Urothelium cell line (cell line): ENCODE measurements around the gene GMFB.
"Not testable (repeated sequence)": the region's sequence is repeated elsewhere in the genome, so short reads cannot be mapped to it uniquely, and the experiment has no call there.

Source experiments
- DNase-seq: peaks from one replicate; pipeline ENCODE4 v3.0.0; 2011; ENCODE audit warnings: low spot score, mixed read lengths
- FAIRE-seq: peaks from 2 replicates; lab custom pipeline; 2011; peaks lifted over from hg19 to GRCh38; lab: Jason Lieb, UNC

The GMFB gene

DNA sequence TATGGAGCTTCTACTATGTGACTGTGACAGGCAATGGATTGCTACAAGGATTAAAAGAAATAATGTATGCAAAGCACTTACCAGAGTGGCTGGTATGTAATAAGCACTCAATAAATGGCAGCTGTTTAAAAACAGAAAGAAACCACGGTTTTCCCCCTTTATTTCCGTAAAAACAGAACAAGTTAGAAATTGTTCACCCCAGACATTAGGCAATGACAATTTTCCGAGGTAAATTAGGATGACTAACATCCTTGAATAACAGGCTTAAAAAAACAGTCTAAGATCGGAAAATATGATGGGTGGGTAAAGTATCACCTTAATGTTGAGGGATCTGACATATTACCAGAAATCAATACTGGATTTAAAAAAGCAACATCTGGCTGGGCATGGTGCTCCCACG, 26.7 kb downstream of the GMFB start:
- DNase-seq (no peak), FAIRE-seq (no peak)

GRCh38 chr14:54459106-54459505, 29.7 kb downstream of the GMFB start:
- DNase-seq, result no peak
- FAIRE-seq, result no peak

DNA sequence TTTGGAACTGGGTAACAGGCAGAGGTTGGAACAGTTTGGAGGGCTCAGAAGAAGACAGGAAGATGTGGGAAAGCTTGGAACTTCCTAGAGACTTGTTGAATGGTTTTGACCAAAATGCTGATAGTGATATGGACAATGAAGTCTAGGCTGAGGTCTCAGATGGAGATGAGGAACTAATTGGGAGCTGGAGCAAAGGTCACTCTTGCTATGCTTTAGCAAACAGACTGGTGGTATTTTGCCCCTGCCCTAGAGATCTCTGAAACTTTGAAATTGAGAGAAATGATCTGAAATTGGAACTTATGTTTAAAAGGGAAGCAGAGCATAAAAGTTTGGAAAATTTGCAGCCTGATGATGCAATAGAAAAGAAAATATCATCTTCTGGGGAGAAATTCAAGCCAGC, 30.2 kb downstream of the GMFB start:
- not testable (repeated sequence) for FAIRE-seq

DNA sequence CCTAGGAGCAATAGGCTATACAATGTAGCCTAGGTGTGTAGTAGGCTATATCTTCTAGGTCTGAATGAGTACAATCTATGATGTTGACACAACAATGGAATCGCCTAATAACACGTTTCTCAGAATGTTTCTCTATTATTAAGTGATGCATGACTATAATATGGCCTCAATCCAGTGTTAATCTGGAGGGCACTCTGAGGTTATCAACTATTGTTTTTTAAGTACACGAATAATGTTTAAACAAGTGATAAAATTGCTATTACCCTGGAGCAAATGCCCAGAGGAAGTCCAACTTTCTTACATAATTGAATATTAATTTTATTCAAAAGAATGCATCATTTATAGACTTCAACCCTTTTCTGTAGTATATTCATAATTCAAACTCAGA, 31.2 kb downstream of the GMFB start:
- DNase-seq, result no peak
- FAIRE-seq, result no peak

More for the DNA sequence above, 30.2 kb downstream of the GMFB start:
- DNase-seq, result not testable (repeated sequence)

GRCh38 chr14:54456820-54457608, 31.8 kb downstream of the GMFB start:
- not testable (repeated sequence) for DNase-seq, FAIRE-seq

DNA sequence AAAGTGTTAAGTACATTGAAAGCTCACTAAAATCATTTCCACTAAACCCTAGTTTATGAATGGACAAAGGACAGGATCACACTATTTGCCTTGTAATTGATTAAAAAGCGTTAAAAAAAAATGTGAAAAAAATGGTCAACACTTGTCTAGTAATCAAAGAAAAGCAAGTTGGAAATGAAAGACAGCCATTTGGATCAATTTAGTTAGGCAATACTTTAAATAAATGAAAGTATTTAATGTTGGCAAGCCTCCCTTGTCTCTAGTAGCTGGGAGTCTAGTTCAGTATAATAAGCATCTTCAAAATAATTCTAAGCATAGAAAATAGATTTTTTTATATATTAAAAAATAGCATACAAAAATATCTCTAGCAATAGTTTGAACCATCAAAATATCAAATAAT, 33.4 kb downstream of the GMFB start:
- FAIRE-seq (no peak), DNase-seq (no peak)

DNA sequence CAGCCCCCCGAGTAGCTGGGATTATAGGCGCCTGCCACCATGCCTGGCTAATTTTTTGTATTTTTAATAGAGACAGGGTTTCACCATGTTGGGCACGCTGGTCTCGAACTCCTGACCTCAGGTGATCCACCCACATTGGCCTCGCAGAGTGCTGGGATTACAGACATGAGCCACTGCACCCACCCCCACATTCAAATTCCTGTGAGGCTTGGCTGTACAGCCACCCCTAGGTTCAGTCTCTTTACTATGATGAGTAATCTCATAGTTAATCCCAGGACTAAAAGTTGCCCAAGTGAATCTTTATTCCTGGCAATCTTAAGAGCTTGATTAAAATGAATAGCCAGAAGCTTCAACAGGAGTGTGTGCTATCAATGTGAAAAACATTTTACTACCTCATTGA, 34.8 kb downstream of the GMFB start:
- FAIRE-seq, DNase-seq: not testable (repeated sequence)

GRCh38 chr14:54453252-54453651, 35.5 kb downstream of the GMFB start:
- FAIRE-seq, result no peak
- no peak for DNase-seq

GRCh38 chr14:54451961-54452360, 36.8 kb downstream of the GMFB start:
- DNase-seq (no peak), FAIRE-seq (peak; percentile 81)

DNA sequence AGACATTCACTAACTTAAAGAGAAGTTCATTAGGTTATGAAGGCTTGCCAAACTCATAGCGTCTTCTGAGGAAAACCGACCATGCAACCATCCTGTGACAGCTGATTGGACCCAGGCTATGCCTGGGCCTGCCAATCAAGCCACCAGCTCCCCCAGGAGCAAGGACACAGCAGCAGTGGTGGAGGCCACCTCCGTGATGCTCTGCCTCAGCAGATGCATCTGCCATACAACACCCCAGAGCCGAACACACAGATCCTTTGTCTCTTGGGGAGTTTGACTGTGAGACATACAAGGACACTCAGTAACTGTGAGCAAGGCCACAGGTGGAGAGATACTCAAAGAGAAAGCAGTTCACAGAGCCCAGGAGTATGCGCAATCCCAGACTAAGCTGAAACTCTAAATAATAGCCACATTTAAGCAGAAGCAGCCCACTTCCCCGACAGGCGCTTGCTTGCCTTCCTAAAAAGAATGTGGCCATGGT, 37.6 kb downstream of the GMFB start:
- DNase-seq, result no peak
- FAIRE-seq, result peak; percentile 46

DNA sequence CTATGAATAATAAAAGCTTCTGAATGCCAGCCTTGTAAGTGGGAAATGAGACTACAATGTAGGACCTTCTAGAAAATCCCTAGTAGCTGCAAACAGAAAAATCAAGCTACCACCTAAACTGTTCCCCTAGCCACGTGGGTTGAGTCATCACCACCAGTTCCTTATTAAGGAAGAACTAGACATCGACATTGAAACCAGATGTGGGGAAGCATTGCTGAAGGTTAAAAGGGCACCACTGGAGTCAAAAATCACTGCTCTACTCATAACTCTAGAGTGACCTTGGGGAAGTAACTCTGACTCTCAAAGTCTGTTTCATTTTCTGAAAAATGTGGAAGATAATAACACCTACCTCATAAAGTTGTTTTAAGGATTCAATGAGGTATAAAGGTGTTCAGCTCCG, 38.2 kb downstream of the GMFB start:
- FAIRE-seq (no peak), DNase-seq (no peak)

DNA sequence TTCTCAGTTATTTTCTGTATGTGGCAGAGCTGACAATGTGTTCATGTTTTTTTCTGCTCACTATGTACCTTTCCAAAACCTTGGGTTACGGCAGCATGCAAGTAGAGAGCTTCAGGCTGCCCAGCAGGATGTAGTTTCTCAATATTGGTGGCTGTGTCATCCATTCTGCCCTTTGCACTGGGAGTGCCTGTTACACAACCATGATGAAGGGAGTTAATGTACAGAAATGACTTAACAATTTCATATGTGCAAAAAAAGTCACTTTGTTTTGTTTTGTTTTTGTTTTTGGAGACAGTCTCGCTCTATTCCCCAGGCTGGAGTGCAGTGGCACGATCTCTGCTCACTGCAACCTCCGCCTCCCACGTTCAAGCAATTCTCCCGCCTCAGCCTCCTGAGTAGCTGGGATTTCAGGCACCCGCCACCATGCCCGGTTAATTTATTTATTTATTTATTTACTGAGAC, 41.5 kb downstream of the GMFB start:
- DNase-seq (no peak), FAIRE-seq (no peak)

DNA sequence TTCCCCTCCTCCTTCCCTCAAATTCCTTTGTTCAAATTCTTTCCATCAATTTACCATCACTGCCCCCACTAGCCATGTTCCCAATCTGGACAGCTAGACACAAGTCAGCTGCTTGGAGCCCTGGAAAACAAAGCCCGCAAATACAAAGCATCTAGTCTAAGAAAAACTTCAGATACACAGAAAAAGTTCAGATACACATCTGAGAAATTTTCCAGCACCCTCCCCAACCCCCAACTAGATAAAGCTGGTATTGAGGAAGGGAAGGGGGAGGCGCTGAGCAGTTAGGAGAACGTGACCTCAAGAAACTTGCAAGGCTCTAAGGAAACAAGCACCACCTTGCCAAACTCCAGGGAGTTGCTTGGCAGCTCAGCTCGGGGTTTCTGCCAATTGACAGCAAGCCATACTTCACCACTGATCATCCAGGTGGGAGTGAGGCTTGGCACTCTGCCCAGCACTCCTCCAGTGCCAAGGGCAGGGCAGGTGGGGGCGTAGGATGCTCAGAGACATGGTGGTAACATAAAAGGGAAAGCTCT, 42.6 kb downstream of the GMFB start:
- FAIRE-seq, result peak; percentile 65

GRCh38 chr14:54444681-54445080, 44.1 kb downstream of the GMFB start:
- FAIRE-seq (no peak), DNase-seq (no peak)

More for the DNA sequence above, 42.6 kb downstream of the GMFB start:
- peak; percentile 72 for DNase-seq

GRCh38 chr14:54443981-54444380, 44.8 kb downstream of the GMFB start:
- FAIRE-seq (no peak), DNase-seq (no peak)

DNA sequence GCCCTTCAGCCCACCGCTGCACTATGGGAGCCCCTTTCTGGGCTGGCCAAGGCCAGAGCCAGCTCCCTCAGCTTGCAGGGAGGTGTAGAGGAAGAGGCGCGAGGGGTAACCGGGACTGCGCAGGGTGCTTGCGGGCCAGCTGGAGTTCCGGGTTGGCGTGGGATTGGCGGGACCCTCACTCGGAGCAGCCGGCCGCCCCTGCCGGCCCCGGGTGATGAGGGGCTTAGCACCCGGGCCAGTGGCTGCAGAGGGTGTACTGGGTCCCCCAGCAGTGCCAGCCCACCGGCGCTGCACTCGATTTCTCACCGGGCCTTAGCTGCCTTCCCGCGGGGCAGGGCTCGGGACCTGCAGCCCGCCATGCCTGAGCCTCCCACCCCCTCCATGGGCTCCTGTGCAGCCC, 45.8 kb downstream of the GMFB start:
- not testable (repeated sequence) for DNase-seq, FAIRE-seq

GRCh38 chr14:54440873-54441868, 47.6 kb downstream of the GMFB start, which contains the start of gene CNIH1:
Gene CNIH1 (minus strand): TSS chr14:54441374. CDS start chr14:54441327, 47 bp downstream.
- FAIRE-seq (peak; percentile 97), DNase-seq (peak; percentile 100)

- DNase-seq, result no peak
- no peak for FAIRE-seq
These were observed 48.3 kb downstream of the GMFB start for GRCh38 chr14:54440476-54440872.

- FAIRE-seq (no peak), DNase-seq (no peak)
These were observed 48.7 kb downstream of the GMFB start for GRCh38 chr14:54440037-54440436.

DNA sequence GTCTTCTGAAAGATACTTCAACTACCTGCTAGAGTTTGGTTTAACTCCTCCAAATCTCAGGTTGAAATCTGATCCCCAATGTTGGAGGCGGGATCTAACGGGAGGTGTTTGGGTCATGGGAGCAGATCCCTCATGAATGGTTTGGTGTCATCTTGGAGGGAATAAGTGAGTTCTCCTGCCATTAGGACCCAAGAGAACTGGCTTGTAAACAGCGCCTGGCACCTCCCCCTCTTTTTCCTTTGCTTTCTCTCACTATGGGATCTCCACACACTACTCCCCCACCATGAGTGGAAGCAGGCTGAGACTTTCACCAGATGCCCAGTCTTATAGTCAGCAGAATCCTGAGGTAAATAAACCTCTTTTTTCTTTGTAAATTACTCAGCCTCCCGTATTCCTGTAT, 50.1 kb downstream of the GMFB start:
- no peak for FAIRE-seq
- no peak for DNase-seq

GRCh38 chr14:54437954-54438353, 50.8 kb downstream of the GMFB start:
- FAIRE-seq, DNase-seq: not testable (repeated sequence)
